LHCN-M2 (cell line): Measurements from ENCODE around the gene DPEP2NB. TPM values are rescaled to one million over a fixed set of nuclear protein-coding genes. Genes with fewer than 3 reads are reported as not detected.

Source experiments
- DNase-seq: peaks from one replicate; pipeline ENCODE4 v3.0.0-alpha.2; 2012; ENCODE audit warnings: low read depth
- polyA plus RNA-seq: library from polyadenylated mRNA; unstranded; fragments of >200 nt; gene quantifications from one replicate; pipeline ENCODE4 v1.2.1, GENCODE V29; 2012; ENCODE audit warnings: missing spikeins
- total RNA-seq: library from RNA; depleted of rRNA; stranded (reverse); fragments of >200 nt; gene quantifications from 2 replicates; pipeline ENCODE4 v1.2.3, GENCODE V29; 2014; rRNA removed

The DPEP2NB gene
- not detected in 2 replicates for total RNA-seq
- not detected for polyA plus RNA-seq

GRCh38 chr16:68015681-68016080, at the start of gene DPEP2NB:
TSS of gene DPEP2NB (minus strand) at chr16:68015911. CDS start at chr16:68015770, 141 bp downstream.
- no peak for DNase-seq

- DNase-seq, result peak; percentile 78
These were observed 49.2 kb upstream of the DPEP2NB start for GRCh38 chr16:68064791-68065365.

- DNase-seq, result no peak
These were observed 47.2 kb upstream of the DPEP2NB start for GRCh38 chr16:68062910-68063393.

- no peak for DNase-seq
These were observed 45.7 kb upstream of the DPEP2NB start for GRCh38 chr16:68061396-68061795.

GRCh38 chr16:68059804-68060203, 44.1 kb upstream of the DPEP2NB start:
- no peak for DNase-seq

GRCh38 chr16:68055395-68055794, 39.7 kb upstream of the DPEP2NB start:
- no peak for DNase-seq

- no peak for DNase-seq
These were observed 33.7 kb upstream of the DPEP2NB start for GRCh38 chr16:68049449-68049848.

- no peak for DNase-seq
These were observed 32.3 kb upstream of the DPEP2NB start for GRCh38 chr16:68047987-68048386.

- DNase-seq, result no peak
These were observed 30.4 kb upstream of the DPEP2NB start for GRCh38 chr16:68046106-68046505.

- no peak for DNase-seq
These were observed 26.1 kb upstream of the DPEP2NB start for GRCh38 chr16:68041783-68042182.

GRCh38 chr16:68040506-68041288, 25.0 kb upstream of the DPEP2NB start:
- DNase-seq, result peak; percentile 41

- DNase-seq, result no peak
These were observed 22.3 kb upstream of the DPEP2NB start for GRCh38 chr16:68037841-68038597.

GRCh38 chr16:68035227-68035626, 19.5 kb upstream of the DPEP2NB start:
- no peak for DNase-seq

GRCh38 chr16:68033101-68033500, 17.4 kb upstream of the DPEP2NB start:
- no peak for DNase-seq

- no peak for DNase-seq
These were observed 16.2 kb upstream of the DPEP2NB start for GRCh38 chr16:68031951-68032350.

GRCh38 chr16:68030108-68030507, 14.4 kb upstream of the DPEP2NB start:
- peak; percentile 22 for DNase-seq

- DNase-seq, result no peak
These were observed 13.3 kb upstream of the DPEP2NB start for GRCh38 chr16:68028996-68029395.

GRCh38 chr16:68022728-68023537, 7.2 kb upstream of the DPEP2NB start, which contains the start of the genes DDX28 and DUS2:
TSS of gene DDX28 (minus strand) at chr16:68023232. CDS start at chr16:68023202, 30 bp downstream.
TSS of gene DUS2 (plus strand) at chr16:68023284. CDS start at chr16:68038024, 14,740 bp downstream.
- DNase-seq, result peak; percentile 89

GRCh38 chr16:68022278-68022727, 6.6 kb upstream of the DPEP2NB start:
- DNase-seq, result peak; percentile 41

- DNase-seq, result no peak
These were observed 5.8 kb upstream of the DPEP2NB start for GRCh38 chr16:68021490-68021889.

- DNase-seq, result no peak
These were observed 3.5 kb upstream of the DPEP2NB start for GRCh38 chr16:68019167-68019680.
